Measurements from ENCODE around the gene PPIB.

PPIB gene

GRCh38 chr15:64158363-64159134 lies 4.3 kb downstream of the PPIB start:
- no peak for DNase-seq (ENCODE audit: low spot score)

- DNase-seq (ENCODE audit: low spot score), result no peak
Measured at GRCh38 chr15:64157599-64158125, 5.2 kb downstream of the PPIB start.

- no peak for DNase-seq (ENCODE audit: low spot score)
Measured at GRCh38 chr15:64156652-64157331, 6.0 kb downstream of the PPIB start.

GRCh38 chr15:64155802-64156651 lies 6.8 kb downstream of the PPIB start:
- DNase-seq (ENCODE audit: low spot score), result no peak

GRCh38 chr15:64153480-64154367 lies 9.1 kb downstream of the PPIB start:
- DNase-seq (ENCODE audit: low spot score), result peak; percentile 87

- DNase-seq (ENCODE audit: low spot score), result no peak
Measured at GRCh38 chr15:64152507-64153387, 10.1 kb downstream of the PPIB start.

GRCh38 chr15:64151727-64152506 lies 10.9 kb downstream of the PPIB start, which contains the start of gene SNX22:
Gene SNX22 (plus strand): TSS chr15:64151731. CDS start chr15:64151776, 45 bp downstream.
- no peak for DNase-seq (ENCODE audit: low spot score)

- no peak for DNase-seq (ENCODE audit: low spot score)
Measured at GRCh38 chr15:64149893-64150578, 12.8 kb downstream of the PPIB start.

- DNase-seq (ENCODE audit: low spot score), result no peak
Measured at GRCh38 chr15:64149424-64149823, 13.4 kb downstream of the PPIB start.

- no peak for DNase-seq (ENCODE audit: low spot score)
Measured at GRCh38 chr15:64148581-64148980, 14.2 kb downstream of the PPIB start.

- DNase-seq (ENCODE audit: low spot score), result no peak
Measured at GRCh38 chr15:64148168-64148567, 14.7 kb downstream of the PPIB start.

GRCh38 chr15:64146885-64147681 lies 15.7 kb downstream of the PPIB start:
- DNase-seq (ENCODE audit: low spot score), result no peak

- DNase-seq (ENCODE audit: low spot score), result no peak
Measured at GRCh38 chr15:64146520-64146884, 16.3 kb downstream of the PPIB start.

- no peak for DNase-seq (ENCODE audit: low spot score)
Measured at GRCh38 chr15:64146041-64146440, 16.8 kb downstream of the PPIB start.

- no peak for DNase-seq (ENCODE audit: low spot score)
Measured at GRCh38 chr15:64144565-64145281, 18.1 kb downstream of the PPIB start.

GRCh38 chr15:64144192-64144564 lies 18.6 kb downstream of the PPIB start:
- no peak for DNase-seq (ENCODE audit: low spot score)

- no peak for DNase-seq (ENCODE audit: low spot score)
Measured at GRCh38 chr15:64143276-64143675, 19.5 kb downstream of the PPIB start.

Data from LoVo (cell line).